ENCODE measurements around the gene QPRT. TPM values are rescaled to one million over a fixed set of nuclear protein-coding genes. Genes with fewer than 3 reads are reported as not detected.

QPRT gene
- total RNA-seq, 2 experiments from 2014 or later: 0.19 to 0.45 TPM

DNA sequence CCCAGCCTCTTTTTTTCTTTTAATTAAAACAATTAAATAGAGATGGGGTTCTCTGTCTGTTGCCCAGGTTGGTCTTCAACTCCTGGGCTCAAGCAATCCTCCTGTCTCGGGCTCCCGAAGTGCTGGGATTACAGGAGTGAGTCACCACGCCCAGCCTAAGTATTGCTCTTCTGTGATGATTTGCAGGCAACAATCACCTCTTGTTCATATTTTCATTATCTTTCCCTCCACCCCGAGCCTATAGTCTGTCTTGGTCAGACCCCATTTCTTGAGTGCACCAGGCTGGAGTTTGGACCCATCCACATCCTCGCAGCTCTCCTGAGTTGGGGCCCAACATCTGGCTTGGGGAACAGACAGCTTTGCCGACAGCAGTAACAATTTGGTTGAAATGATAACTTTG lies 20.3 kb upstream of the QPRT start:
- intact Hi-C loops (cut with DNase I, micrococcal nuclease): no loop called here
- ChIA-PET POLR2A (no interaction called here), CTCF (no interaction called here)
- TF ChIP-seq, protein P1, sequence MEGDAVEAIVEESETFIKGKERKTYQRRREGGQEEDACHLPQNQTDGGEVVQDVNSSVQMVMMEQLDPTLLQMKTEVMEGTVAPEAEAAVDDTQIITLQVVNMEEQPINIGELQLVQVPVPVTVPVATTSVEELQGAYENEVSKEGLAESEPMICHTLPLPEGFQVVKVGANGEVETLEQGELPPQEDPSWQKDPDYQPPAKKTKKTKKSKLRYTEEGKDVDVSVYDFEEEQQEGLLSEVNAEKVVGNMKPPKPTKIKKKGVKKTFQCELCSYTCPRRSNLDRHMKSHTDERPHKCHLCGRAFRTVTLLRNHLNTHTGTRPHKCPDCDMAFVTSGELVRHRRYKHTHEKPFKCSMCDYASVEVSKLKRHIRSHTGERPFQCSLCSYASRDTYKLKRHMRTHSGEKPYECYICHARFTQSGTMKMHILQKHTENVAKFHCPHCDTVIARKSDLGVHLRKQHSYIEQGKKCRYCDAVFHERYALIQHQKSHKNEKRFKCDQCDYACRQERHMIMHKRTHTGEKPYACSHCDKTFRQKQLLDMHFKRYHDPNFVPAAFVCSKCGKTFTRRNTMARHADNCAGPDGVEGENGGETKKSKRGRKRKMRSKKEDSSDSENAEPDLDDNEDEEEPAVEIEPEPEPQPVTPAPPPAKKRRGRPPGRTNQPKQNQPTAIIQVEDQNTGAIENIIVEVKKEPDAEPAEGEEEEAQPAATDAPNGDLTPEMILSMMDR (IDR thresholded peaks at IDR 0.05): no peak
- Mint-ChIP-seq H3K4me1 (ENCODE audit: low read depth) (peaks cover 27% of the 10 kb centered on the region), H3K9me3 (no peaks in the 10 kb centered on the region), H3K36me3 (ENCODE audit: low read depth) (peaks cover 14% of the 10 kb centered on the region), H3K27me3 (no peaks in the 10 kb centered on the region), H3K4me3 (no peak overlapping the region), H3K27ac (peak overlapping the region; percentile 58)
- no peak for DNase-seq
- ATAC-seq (ENCODE audit: poor library complexity): no peak
- H3K4me1 ChIP-seq (ENCODE audit: insufficient read depth, low read length): peaks cover 48% of the 10 kb centered on the region
- H3K27me3 ChIP-seq (ENCODE audit: control insufficient read depth in 1 of 2, insufficient read depth in 2 of 2, low read length in 2 of 2): no peaks in the 10 kb centered on the region
- no peaks in the 10 kb centered on the region for H3K36me3 ChIP-seq (ENCODE audit: insufficient read depth, low read length)
- H3K4me3 ChIP-seq (ENCODE audit: low read length): no peak overlapping the region
- peak overlapping the region in 1 of 2 donors; percentile 14 for H3K27ac ChIP-seq (ENCODE audit: low read depth in 1 of 2, low read length in 2 of 2)
- H3K9me3 ChIP-seq (ENCODE audit: control insufficient read depth in 1 of 2, insufficient read depth in 1 of 2, low read length in 2 of 2): no peaks in the 10 kb centered on the region

DNA sequence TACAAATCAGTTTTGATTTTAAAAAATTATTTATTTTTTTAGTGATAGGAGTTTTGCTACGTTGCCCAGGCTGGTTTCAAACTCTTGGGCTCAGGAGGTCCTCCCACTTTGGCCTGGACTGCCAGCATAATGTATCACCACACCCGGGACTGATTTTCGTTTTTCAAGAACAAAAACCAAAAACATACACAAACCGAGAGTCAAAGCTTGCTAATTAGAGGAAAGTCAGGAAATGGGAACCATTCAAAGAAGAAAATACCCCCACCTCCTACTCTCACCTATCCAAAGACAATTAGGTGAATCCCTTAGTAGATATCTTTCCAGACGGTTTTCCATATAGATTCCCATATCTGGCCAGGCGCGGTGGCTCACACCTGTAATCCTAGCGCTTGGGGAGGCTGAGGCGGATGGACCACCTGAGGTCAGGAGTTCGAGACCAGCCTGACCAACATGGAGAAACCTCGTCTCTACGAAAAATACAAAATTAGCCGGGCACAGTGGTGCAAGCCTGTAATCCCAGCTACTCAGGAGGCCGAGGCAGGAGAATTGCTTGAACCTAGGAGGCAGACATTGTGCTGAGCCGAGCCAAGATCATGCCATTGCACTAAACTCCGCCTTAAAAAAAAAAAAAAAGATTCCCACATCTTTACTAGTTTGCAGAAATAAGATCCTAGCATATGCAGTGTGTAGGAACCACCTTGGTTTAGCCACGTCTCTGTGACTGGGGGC lies 16.8 kb upstream of the QPRT start:
- H3K4me3 Mint-ChIP-seq: peak overlapping the region; percentile 98
- Histone ChIP-seq H3K27me3 (ENCODE audit: control insufficient read depth in 1 of 2, insufficient read depth in 2 of 2, low read length in 2 of 2) (no peaks in the 10 kb centered on the region), H3K4me1 (ENCODE audit: insufficient read depth, low read length) (peaks cover 73% of the 10 kb centered on the region), H3K27ac (ENCODE audit: low read depth in 1 of 2, low read length in 2 of 2) (peak overlapping the region; percentile 80 to 82), H3K36me3 (ENCODE audit: insufficient read depth, low read length) (peaks cover 17% of the 10 kb centered on the region), H3K9me3 (ENCODE audit: control insufficient read depth in 1 of 2, insufficient read depth in 1 of 2, low read length in 2 of 2) (no peaks in the 10 kb centered on the region), H3K4me3 (ENCODE audit: low read length) (peak overlapping the region; percentile 98)
- intact Hi-C loops (cut with DNase I, micrococcal nuclease): loop anchor here (2.0 to 10.0 kb wide), 3 partner anchors 17 to 47 kb away; partner anchors contain the start of gene QPRT (in 1 of the 2)
- peak overlapping the region; percentile 95 for H3K27ac Mint-ChIP-seq
- H3K4me1 Mint-ChIP-seq (ENCODE audit: low read depth): peaks cover 58% of the 10 kb centered on the region
- H3K27me3 Mint-ChIP-seq: no peaks in the 10 kb centered on the region
- CTCF ChIA-PET: interaction anchor here (0.9 kb wide), 1 partner anchor 146 kb away, joined by 3 read pairs; no protein-coding TSS in a partner anchor
- POLR2A ChIA-PET: interaction anchor here (1.0 to 2.1 kb wide), 6 partner anchors 14 to 145 kb away, joined by 4 to 6 read pairs (median 5); partner anchors contain the start of genes C16orf54 and QPRT
- TF ChIP-seq, protein P1 (IDR thresholded peaks at IDR 0.05): no peak
- no peaks in the 10 kb centered on the region for H3K9me3 Mint-ChIP-seq
- ATAC-seq (ENCODE audit: poor library complexity): peak; percentile 6
- peaks cover 48% of the 10 kb centered on the region for H3K36me3 Mint-ChIP-seq (ENCODE audit: low read depth)
- peak in 1 of 14 experiments; percentile 14 for DNase-seq

DNA sequence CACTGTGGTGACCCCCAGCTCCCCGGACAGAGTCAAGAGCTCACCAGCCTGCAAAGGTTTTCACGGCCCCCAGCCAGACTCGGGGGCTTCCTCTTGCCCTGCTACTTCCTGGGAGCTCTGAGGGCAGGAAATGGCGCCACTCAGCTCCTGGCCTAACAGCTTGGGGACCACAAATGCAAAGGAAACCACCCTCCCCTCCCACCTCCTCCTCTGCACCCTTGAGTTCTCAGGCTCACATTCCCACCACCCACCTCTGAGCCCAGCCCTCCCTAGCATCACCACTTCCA lies 16.3 kb upstream of the QPRT start:
- Histone ChIP-seq H3K9me3 (ENCODE audit: control insufficient read depth in 1 of 2, insufficient read depth in 1 of 2, low read length in 2 of 2) (no peaks in the 10 kb centered on the region), H3K4me3 (ENCODE audit: low read length) (peak overlapping the region; percentile 98), H3K27me3 (ENCODE audit: control insufficient read depth in 1 of 2, insufficient read depth in 2 of 2, low read length in 2 of 2) (no peaks in the 10 kb centered on the region), H3K4me1 (ENCODE audit: insufficient read depth, low read length) (peaks cover 78% of the 10 kb centered on the region), H3K27ac (ENCODE audit: low read depth in 1 of 2, low read length in 2 of 2) (peak overlapping the region; percentile 80 to 82), H3K36me3 (ENCODE audit: insufficient read depth, low read length) (peaks cover 17% of the 10 kb centered on the region)
- ChIA-PET POLR2A (interaction anchor here (1.0 to 2.1 kb wide), 6 partner anchors 17 to 165 kb away, joined by 3 to 6 read pairs (median 5); partner anchors contain the start of genes C16orf54 and QPRT), CTCF (no interaction called here)
- Mint-ChIP-seq H3K9me3 (no peaks in the 10 kb centered on the region), H3K27me3 (no peaks in the 10 kb centered on the region), H3K36me3 (ENCODE audit: low read depth) (peaks cover 53% of the 10 kb centered on the region), H3K27ac (peak overlapping the region; percentile 95), H3K4me1 (ENCODE audit: low read depth) (peaks cover 63% of the 10 kb centered on the region), H3K4me3 (peak overlapping the region; percentile 98)
- ATAC-seq (ENCODE audit: poor library complexity): peak; percentile 27
- DNase-seq: peak in 10 of 14 experiments; percentile 20 to 82 (median 42)
- intact Hi-C loops (cut with DNase I, micrococcal nuclease): loop anchor here (2.0 to 10.0 kb wide), 3 partner anchors 16 to 48 kb away; partner anchors contain the start of gene QPRT (in 1 of the 2)
- TF ChIP-seq, protein P1 (IDR thresholded peaks at IDR 0.05): no peak

Measured in CD4-positive, alpha-beta T cell (primary cell).